ENCODE results near the gene GAS2L3. TPM values are rescaled to one million over a fixed set of nuclear protein-coding genes. Genes with fewer than 3 reads are reported as not detected.

The GAS2L3 gene
- 11.8 and 17.2 TPM in 2 replicates for polyA plus RNA-seq (2011; rRNA removed)
- 2.0 and 2.6 TPM in 2 replicates for polyA plus RNA-seq (2012; cell fraction: cytosol; rRNA removed)
- polyA plus RNA-seq (2012; cell fraction: nucleus; rRNA removed): 3.3 and 3.9 TPM in 2 replicates
- polyA plus RNA-seq (2017; fragmentation: RNase III; extraction: RNeasy Plus Mini Kit Qiagen cat#74134 plus additional on column Dnase treatment): 6.4 to 7.2 TPM (median 7.1 TPM) in 3 replicates
- polyA minus RNA-seq (2011; rRNA and poly(A)+ RNA removed): 9.7 and 12.8 TPM in 2 replicates

DNA sequence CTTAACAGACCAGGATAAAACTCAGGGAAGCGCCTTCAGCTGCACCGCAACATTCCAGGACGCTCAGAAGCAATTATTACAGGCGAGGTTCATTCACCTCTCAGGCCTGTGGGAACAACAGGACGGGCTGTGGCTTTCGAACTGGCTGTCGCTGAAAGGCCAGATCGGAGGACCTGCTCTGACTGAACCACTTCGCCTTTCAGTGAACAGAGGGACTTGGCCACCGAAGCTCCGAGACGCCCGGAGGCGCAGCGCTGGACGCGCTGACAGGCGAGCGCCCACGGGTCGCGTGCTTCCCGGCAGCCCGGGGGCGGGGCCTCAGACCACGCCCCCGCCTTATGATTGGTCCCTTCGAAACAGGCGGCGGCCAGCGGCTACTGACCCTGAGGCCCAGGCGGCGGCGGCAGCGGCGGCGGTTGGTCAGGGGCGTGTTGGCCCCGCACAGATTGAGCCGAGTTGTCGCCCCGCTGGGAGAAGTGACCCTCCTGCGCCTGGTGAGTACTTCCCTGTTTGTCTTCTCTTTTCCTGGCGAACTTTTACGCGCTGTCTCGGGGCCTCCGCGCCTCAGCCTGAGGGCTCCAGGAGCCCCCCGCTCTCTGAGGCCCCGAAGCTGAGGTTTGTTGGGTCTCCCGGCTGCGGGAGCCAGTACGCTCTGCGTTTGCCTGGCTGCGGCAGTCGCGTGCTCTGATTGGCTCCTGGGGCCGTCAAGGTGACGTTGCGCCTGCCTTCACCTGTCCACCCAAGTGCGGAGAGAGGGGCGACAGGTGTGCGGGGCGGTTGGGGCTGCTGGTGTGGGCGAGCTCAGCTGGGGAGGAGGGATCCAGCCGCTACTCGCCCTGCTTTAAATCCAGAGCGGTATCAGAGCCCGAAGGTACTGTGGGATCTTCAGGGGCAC, at the start of gene GAS2L3:
GAS2L3 (plus strand) TSS at position 393 of the 895 bp plus-strand sequence. CDS start 21,221 bp downstream, outside the sequence.
- H3K9me3 ChIP-seq: no peaks in the 10 kb centered on the region
- no peak for FAIRE-seq
- 4% methylated on average over 42 of the region's 70 CpGs for WGBS (ENCODE audit: missing lambda C conversion rate)
- ATAC-seq: peak; percentile 94 to 98
- H3K4me3 ChIP-seq: peak within 1 kb of the TSS; percentile 86
- peak; percentile 73 to 86 for DNase-seq (ENCODE audit: low read depth in 1 of 2, low spot score in 1 of 2)
- H3K4me1 ChIP-seq: peaks cover 27% of the 10 kb centered on the region
- CTCF ChIA-PET: interaction anchor here (1.0 kb wide), 1 partner anchor 223 kb away, joined by 3 read pairs; no protein-coding TSS in a partner anchor
- POLR2A ChIA-PET: no interaction called here
- TF ChIP-seq, protein P1, sequence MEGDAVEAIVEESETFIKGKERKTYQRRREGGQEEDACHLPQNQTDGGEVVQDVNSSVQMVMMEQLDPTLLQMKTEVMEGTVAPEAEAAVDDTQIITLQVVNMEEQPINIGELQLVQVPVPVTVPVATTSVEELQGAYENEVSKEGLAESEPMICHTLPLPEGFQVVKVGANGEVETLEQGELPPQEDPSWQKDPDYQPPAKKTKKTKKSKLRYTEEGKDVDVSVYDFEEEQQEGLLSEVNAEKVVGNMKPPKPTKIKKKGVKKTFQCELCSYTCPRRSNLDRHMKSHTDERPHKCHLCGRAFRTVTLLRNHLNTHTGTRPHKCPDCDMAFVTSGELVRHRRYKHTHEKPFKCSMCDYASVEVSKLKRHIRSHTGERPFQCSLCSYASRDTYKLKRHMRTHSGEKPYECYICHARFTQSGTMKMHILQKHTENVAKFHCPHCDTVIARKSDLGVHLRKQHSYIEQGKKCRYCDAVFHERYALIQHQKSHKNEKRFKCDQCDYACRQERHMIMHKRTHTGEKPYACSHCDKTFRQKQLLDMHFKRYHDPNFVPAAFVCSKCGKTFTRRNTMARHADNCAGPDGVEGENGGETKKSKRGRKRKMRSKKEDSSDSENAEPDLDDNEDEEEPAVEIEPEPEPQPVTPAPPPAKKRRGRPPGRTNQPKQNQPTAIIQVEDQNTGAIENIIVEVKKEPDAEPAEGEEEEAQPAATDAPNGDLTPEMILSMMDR (IDR thresholded peaks at IDR 0.05): no peak
- TF ChIP-seq, protein P2, sequence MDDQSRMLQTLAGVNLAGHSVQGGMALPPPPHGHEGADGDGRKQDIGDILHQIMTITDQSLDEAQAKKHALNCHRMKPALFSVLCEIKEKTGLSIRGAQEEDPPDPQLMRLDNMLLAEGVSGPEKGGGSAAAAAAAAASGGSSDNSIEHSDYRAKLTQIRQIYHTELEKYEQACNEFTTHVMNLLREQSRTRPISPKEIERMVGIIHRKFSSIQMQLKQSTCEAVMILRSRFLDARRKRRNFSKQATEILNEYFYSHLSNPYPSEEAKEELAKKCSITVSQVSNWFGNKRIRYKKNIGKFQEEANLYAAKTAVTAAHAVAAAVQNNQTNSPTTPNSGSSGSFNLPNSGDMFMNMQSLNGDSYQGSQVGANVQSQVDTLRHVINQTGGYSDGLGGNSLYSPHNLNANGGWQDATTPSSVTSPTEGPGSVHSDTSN (IDR thresholded peaks at IDR 0.05): peak; percentile 83
- TF ChIP-seq BHLHE40 (IDR thresholded peaks at IDR 0.05; ENCODE audit: low read depth, low read length) (peak; percentile 83), POLR2A (IDR thresholded peaks at IDR 0.05; ENCODE audit: low read length) (peak; percentile 58), RFX5 (IDR thresholded peaks at IDR 0.05) (peak; percentile 54; the same call in 1 of the 2 replicates), NFE2L2 (conservative IDR thresholded peaks at IDR 0.05; ENCODE audit: low read length) (no peak), HOXA7 (CRISPR knock-in tag; IDR thresholded peaks at IDR 0.05) (no peak), PHF8 (IDR thresholded peaks at IDR 0.05; ENCODE audit: borderline replicate concordance, low read depth) (peak; percentile 80; the same call in 1 of the 2 replicates), HOXB13 (CRISPR knock-in tag; IDR thresholded peaks at IDR 0.05; ENCODE audit: low read depth) (0 out of 2 replicates have a peak, but pooled peaks have one; percentile 21), JUN (IDR thresholded peaks at IDR 0.05) (peak in 1 of 2 experiments; percentile 44; a peak in 1 of 5 replicates)
- TF ChIP-seq, protein P3, sequence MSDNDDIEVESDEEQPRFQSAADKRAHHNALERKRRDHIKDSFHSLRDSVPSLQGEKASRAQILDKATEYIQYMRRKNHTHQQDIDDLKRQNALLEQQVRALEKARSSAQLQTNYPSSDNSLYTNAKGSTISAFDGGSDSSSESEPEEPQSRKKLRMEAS (IDR thresholded peaks at IDR 0.05): peak; percentile 94
- TF ChIP-seq, protein P4, sequence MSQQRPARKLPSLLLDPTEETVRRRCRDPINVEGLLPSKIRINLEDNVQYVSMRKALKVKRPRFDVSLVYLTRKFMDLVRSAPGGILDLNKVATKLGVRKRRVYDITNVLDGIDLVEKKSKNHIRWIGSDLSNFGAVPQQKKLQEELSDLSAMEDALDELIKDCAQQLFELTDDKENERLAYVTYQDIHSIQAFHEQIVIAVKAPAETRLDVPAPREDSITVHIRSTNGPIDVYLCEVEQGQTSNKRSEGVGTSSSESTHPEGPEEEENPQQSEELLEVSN (IDR thresholded peaks at IDR 0.05; ENCODE audit: borderline replicate concordance, low read depth): peak; percentile 91
- TF ChIP-seq, protein P5, sequence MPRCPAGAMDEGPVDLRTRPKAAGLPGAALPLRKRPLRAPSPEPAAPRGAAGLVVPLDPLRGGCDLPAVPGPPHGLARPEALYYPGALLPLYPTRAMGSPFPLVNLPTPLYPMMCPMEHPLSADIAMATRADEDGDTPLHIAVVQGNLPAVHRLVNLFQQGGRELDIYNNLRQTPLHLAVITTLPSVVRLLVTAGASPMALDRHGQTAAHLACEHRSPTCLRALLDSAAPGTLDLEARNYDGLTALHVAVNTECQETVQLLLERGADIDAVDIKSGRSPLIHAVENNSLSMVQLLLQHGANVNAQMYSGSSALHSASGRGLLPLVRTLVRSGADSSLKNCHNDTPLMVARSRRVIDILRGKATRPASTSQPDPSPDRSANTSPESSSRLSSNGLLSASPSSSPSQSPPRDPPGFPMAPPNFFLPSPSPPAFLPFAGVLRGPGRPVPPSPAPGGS (IDR thresholded peaks at IDR 0.05): 0 out of 3 replicates have a peak, but pooled peaks have one; percentile 15
- TF ChIP-seq, protein P6, sequence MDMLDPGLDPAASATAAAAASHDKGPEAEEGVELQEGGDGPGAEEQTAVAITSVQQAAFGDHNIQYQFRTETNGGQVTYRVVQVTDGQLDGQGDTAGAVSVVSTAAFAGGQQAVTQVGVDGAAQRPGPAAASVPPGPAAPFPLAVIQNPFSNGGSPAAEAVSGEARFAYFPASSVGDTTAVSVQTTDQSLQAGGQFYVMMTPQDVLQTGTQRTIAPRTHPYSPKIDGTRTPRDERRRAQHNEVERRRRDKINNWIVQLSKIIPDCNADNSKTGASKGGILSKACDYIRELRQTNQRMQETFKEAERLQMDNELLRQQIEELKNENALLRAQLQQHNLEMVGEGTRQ (IDR thresholded peaks at IDR 0.05): peak; percentile 49
- H3K4me2 ChIP-seq: peak within 1 kb of the TSS; percentile 98
- H3K27ac ChIP-seq: peak within 1 kb of the TSS; percentile 74 to 86

DNA sequence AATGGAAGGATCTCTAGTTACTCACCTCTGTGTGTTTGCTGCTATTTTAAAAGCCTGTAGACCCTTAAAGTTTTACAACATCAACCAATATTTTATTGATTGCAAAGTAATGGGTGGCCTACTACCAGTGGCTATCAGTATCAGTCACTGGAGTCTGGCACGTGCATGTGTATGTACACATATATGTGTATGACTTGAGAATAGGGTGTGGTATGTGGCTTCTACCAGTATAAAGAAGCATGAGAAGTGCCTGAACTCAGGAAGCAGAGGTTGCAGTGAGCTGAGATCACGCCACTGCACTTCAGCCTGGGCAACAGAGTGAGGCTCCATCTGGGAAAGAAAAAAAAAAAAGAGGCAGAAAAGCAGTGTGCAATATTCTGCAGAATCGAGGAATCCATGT, 45.5 kb upstream of the GAS2L3 start:
- 17% methylated on average over 3 of the region's 3 CpGs for WGBS (ENCODE audit: missing lambda C conversion rate)
- ChIA-PET CTCF (interaction anchor here (0.8 to 1.3 kb wide), 2 partner anchors 19 to 26 kb away, joined by 3 to 4 read pairs; no protein-coding TSS in a partner anchor), POLR2A (no interaction called here)
- FAIRE-seq (no peak), DNase-seq (ENCODE audit: low read depth in 1 of 2, low spot score in 1 of 2) (no peak), ATAC-seq (peak in 1 of 2 experiments; percentile 27; a peak in 3 of 6 replicates)
- H3K9me3 ChIP-seq: no peaks in the 10 kb centered on the region
- peak overlapping the region; percentile 59 to 68 for H3K27ac ChIP-seq
- TF ChIP-seq, protein P5 (IDR thresholded peaks at IDR 0.05): no peak
- no peak for TF ChIP-seq FOSL2 (IDR thresholded peaks at IDR 0.05)
- no peak for TF ChIP-seq FOSL2 (CRISPR knock-in tag; IDR thresholded peaks at IDR 0.05)
- no peak for TF ChIP-seq GATA3 (IDR thresholded peaks at IDR 0.05; ENCODE audit: borderline replicate concordance)
- no peak for TF ChIP-seq HOXA7 (CRISPR knock-in tag; IDR thresholded peaks at IDR 0.05)
- TF ChIP-seq MAFK (IDR thresholded peaks at IDR 0.05; ENCODE audit: partially characterized antibody): no peak
- no peak for TF ChIP-seq RCOR1 (IDR thresholded peaks at IDR 0.05; ENCODE audit: low read depth, low read length)
- TF ChIP-seq, protein P1 (IDR thresholded peaks at IDR 0.05): no peak
- peaks cover 31% of the 10 kb centered on the region for H3K4me1 ChIP-seq
- no peak overlapping the region for H3K4me3 ChIP-seq
- H3K4me2 ChIP-seq: peak overlapping the region; percentile 63
